PC-3 (cell line): ENCODE data around the gene IGIP. TPM values are rescaled to one million over a fixed set of nuclear protein-coding genes. Genes with fewer than 3 reads are reported as not detected.
A peak's percentile ranks its signal among the peaks of the same experiment; 100 is the strongest.

Experiments
- ATAC-seq: fragments of 200-7000 bp; cut with Tn5 transposase; 2 replicates; pipeline ENCODE4 v1.9.1; 2020; ENCODE audit warnings: mild to moderate bottlenecking, moderate library complexity
- BruUV-seq: library from RNA; stranded (reverse); fragments of 400-500 nt; replicated peaks from 2 replicates; lab custom pipeline; 2021; lab: Mats Ljungman, UMichigan
- CTCF ChIA-PET: fragments of 300-600 bp; sonication (Branson Sonifier 250); formaldehyde crosslinking; loops from one replicate; lab custom pipeline; 2022; ENCODE audit warnings: antibody characterized with exemption; lab: Charles Lee
- POLR2A ChIA-PET: fragments of 300-600 bp; sonication (Branson Sonifier 250); formaldehyde crosslinking; loops from one replicate; lab custom pipeline; 2022; ENCODE audit warnings: antibody characterized with exemption; ENCODE audit not compliant: unreplicated experiment; lab: Charles Lee
- DNase-seq: peaks from one replicate; pipeline ENCODE4 v3.0.0-alpha.2; 2015
- H2AFZ ChIP-seq: fragments of 300-600 bp; sonication (generic); 2 replicates; pipeline ENCODE4 v1.6.0; 2016; ENCODE audit warnings: antibody characterized with exemption, low read length
- H3F3A ChIP-seq: fragments of 300-600 bp; sonication (generic); one replicate; pipeline ENCODE4 v1.6.0; 2017; ENCODE audit warnings: antibody characterized with exemption, low read length, control low read depth, mild to moderate bottlenecking; ENCODE audit not compliant: unreplicated experiment
- H3K27ac ChIP-seq: fragments of 300-600 bp; sonication (generic); 2 replicates; pipeline ENCODE4 v1.5.1; 2016; ENCODE audit warnings: mild to moderate bottlenecking, low read length
- H3K27me3 ChIP-seq: fragments of 300-600 bp; sonication (generic); 2 replicates; pipeline ENCODE4 v1.6.1; 2016; ENCODE audit warnings: low read length, mixed read lengths
- H3K36me3 ChIP-seq: fragments of 300-600 bp; sonication (generic); 2 replicates; pipeline ENCODE4 v1.6.1; 2016; ENCODE audit warnings: low read depth, mixed run types, low read length, mixed read lengths
- H3K4me1 ChIP-seq: fragments of 300-600 bp; sonication (generic); 2 replicates; pipeline ENCODE4 v1.5.1; 2016; ENCODE audit warnings: low read length; ENCODE audit not compliant: insufficient read depth
- H3K4me2 ChIP-seq: fragments of 300-600 bp; sonication (generic); 2 replicates; pipeline ENCODE4 v1.6.0; 2016; ENCODE audit warnings: low read length
- H3K4me3 ChIP-seq: fragments of 300-600 bp; sonication (generic); 2 replicates; pipeline ENCODE4 v1.5.1; 2016; ENCODE audit warnings: mild to moderate bottlenecking, low read length, mixed read lengths
- H3K79me2 ChIP-seq: fragments of 300-600 bp; sonication (generic); 2 replicates; pipeline ENCODE4 v1.6.1; 2017; ENCODE audit warnings: low read length, mixed read lengths
- H3K9ac ChIP-seq: fragments of 300-600 bp; sonication (generic); 2 replicates; pipeline ENCODE4 v1.6.0; 2016; ENCODE audit warnings: mild to moderate bottlenecking, low read length
- H3K9me2 ChIP-seq: fragments of 300-600 bp; sonication (generic); replicated peaks from 2 replicates; pipeline ENCODE4 v1.6.1; 2016; ENCODE audit warnings: mixed run types, low read length, mixed read lengths
- H3K9me3 ChIP-seq: fragments of 300-600 bp; sonication (generic); 2 replicates; pipeline ENCODE4 v1.6.1; 2016; ENCODE audit warnings: low read length, mixed read lengths
- H4K20me1 ChIP-seq: fragments of 300-600 bp; sonication (generic); 2 replicates; pipeline ENCODE4 v1.6.1; 2016; ENCODE audit warnings: low read length, mixed read lengths
- CTCF ChIP-seq: fragments of 300-600 bp; sonication (generic); conservative IDR thresholded peaks from 2 replicates; pipeline ENCODE4 v1.5.1; 2017; ENCODE audit warnings: antibody characterized with exemption, low read depth, mild to moderate bottlenecking, low read length
- EZH2 ChIP-seq: fragments of 300-600 bp; sonication (generic); IDR thresholded peaks from one replicate; pipeline ENCODE4 v1.6.1; 2017; ENCODE audit warnings: antibody characterized with exemption, mild to moderate bottlenecking, low read length; ENCODE audit not compliant: unreplicated experiment
- EZH2phosphoT487 ChIP-seq: fragments of 300-600 bp; sonication (generic); IDR thresholded peaks from 2 replicates; pipeline ENCODE4 v1.6.1; 2018; ENCODE audit warnings: mild to moderate bottlenecking, antibody characterized with exemption, low read length, borderline replicate concordance
- intact Hi-C: fragments of 100-400 bp; cut with micrococcal nuclease; formaldehyde crosslinking; loops from 2 replicates; pipeline ENCODE4 v1.9.0; 2023
- total RNA-seq: library from RNA; depleted of rRNA; stranded (reverse); fragments of >200 nt; gene quantifications from 2 replicates; pipeline ENCODE4 v1.2.3, GENCODE V29; 2014

Gene IGIP
- total RNA-seq, 1 experiment from 2014 or later, result 1.3 TPM

DNA sequence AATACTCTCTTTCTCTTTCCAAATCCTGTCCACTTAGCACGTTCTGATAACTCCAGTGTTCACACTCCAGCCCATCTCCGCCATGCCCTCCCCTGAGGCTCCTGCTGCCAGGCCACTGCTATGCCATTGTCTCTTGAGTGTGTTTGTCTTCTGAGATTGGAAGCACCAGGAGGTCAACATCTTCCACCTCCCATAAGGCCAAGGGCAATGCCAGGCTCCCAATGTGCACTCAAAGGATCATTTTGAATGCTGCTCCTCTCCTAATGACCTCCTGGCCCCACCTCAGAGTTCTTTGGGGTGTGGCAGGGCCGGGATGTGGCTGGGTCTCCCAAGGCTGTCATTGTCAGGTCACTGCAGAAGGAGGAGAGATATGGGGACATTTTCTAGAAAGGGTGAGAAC lies 19.5 kb downstream of the IGIP start:
- DNase-seq, result no peak
- Histone ChIP-seq H3K27ac (no peak overlapping the region), H3K9me3 (no peaks in the 10 kb centered on the region), H4K20me1 (no peaks in the 10 kb centered on the region), H3K4me1 (no peaks in the 10 kb centered on the region), H2AFZ (no peak overlapping the region), H3K9me2 (no peaks in the 10 kb centered on the region), H3K9ac (no peak overlapping the region), H3F3A (no peaks in the 10 kb centered on the region), H3K79me2 (no peaks in the 10 kb centered on the region), H3K4me3 (no peak overlapping the region), H3K27me3 (no peaks in the 10 kb centered on the region), H3K36me3 (no peaks in the 10 kb centered on the region), H3K4me2 (no peak overlapping the region)
- intact Hi-C loops, result loop anchor here (2.0 kb wide), 1 partner anchor 28 kb away; no protein-coding TSS in a partner anchor
- TF ChIP-seq EZH2phosphoT487 (no peak), EZH2 (no peak), CTCF (no peak)
- ChIA-PET CTCF (interaction anchor here (0.6 to 2.0 kb wide), 5 partner anchors 13 to 176 kb away, joined by 3 to 16 read pairs (median 5); no protein-coding TSS in a partner anchor), POLR2A (interaction anchor here (0.6 kb wide), 1 partner anchor 36 kb away, joined by 4 read pairs; no protein-coding TSS in a partner anchor)
- no peak for ATAC-seq
- no TSS peak for BruUV-seq

DNA sequence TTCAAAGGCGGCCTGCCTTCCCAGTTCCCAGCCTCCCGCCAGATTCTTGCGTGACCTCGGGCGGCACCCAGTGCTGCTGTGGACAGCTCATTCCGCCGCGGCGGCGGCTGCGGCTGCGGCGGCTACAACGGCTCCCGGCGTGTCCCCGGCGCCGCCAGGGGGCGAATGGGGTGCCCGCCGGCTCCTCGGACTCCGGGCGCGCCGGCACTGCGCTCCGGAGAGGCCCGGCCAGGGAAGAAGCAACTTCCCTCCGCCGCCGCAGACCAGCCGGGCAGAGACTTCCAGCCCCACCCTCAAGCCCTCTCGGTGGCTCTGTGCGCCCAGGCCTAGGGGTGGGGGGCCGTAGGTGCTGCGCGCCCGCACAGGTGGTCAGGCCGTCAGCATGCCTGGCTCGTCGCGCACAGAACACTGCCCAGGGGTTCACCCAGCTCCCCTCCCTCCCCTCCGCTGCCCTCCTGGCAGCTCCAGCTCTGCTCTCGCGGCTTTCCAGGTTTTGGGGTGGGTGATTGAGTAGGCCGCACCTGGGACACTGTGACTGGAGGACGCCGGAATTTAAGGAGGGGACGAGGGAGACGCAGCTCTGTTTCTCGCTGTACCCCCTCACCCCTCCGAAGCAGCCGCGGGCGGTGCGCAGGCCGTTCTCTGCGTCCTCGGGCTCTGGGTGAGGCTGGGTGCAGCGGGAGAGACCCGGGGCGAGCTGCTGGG lies 20.2 kb downstream of the IGIP start:
- no peak overlapping the region for H3K4me3 ChIP-seq
- POLR2A ChIA-PET, result interaction anchor here (0.6 kb wide), 1 partner anchor 36 kb away, joined by 4 read pairs; no protein-coding TSS in a partner anchor
- no peaks in the 10 kb centered on the region for H3K9me3 ChIP-seq
- no peaks in the 10 kb centered on the region for H3K27me3 ChIP-seq
- H4K20me1 ChIP-seq, result no peaks in the 10 kb centered on the region
- H3K27ac ChIP-seq, result no peak overlapping the region
- DNase-seq, result peak; percentile 35
- no peak overlapping the region for H2AFZ ChIP-seq
- intact Hi-C loops, result loop anchor here (2.0 kb wide), 1 partner anchor 29 kb away; no protein-coding TSS in a partner anchor
- ATAC-seq, result peak; percentile 52
- no peak for TF ChIP-seq EZH2phosphoT487
- no peak for TF ChIP-seq EZH2
- peak; percentile 42; the same call in 1 of the 2 replicates for TF ChIP-seq CTCF
- no peaks in the 10 kb centered on the region for H3K36me3 ChIP-seq
- no peaks in the 10 kb centered on the region for H3K4me1 ChIP-seq
- BruUV-seq, result no TSS peak
- H3K4me2 ChIP-seq, result no peak overlapping the region
- H3F3A ChIP-seq, result no peaks in the 10 kb centered on the region
- CTCF ChIA-PET, result interaction anchor here (0.6 to 1.2 kb wide), 4 partner anchors 14 to 177 kb away, joined by 3 to 5 read pairs (median 4); no protein-coding TSS in a partner anchor
- no peaks in the 10 kb centered on the region for H3K9me2 ChIP-seq
- no peaks in the 10 kb centered on the region for H3K79me2 ChIP-seq
- no peak overlapping the region for H3K9ac ChIP-seq

- H3K4me1 ChIP-seq, result no peaks in the 10 kb centered on the region
- no peak overlapping the region for H2AFZ ChIP-seq
- H3K9me2 ChIP-seq, result no peaks in the 10 kb centered on the region
- ChIA-PET CTCF (interaction anchor here (1.2 kb wide), 1 partner anchor 25 kb away, joined by 5 read pairs; no protein-coding TSS in a partner anchor), POLR2A (no interaction called here)
- no peak for ATAC-seq
- no peaks in the 10 kb centered on the region for H3F3A ChIP-seq
- H3K9me3 ChIP-seq, result no peaks in the 10 kb centered on the region
- TF ChIP-seq EZH2phosphoT487 (no peak), EZH2 (no peak), CTCF (no peak)
- DNase-seq, result no peak
- intact Hi-C loops, result no loop called here
- H3K79me2 ChIP-seq, result no peaks in the 10 kb centered on the region
- no peaks in the 10 kb centered on the region for H3K27me3 ChIP-seq
- H3K27ac ChIP-seq, result no peak overlapping the region
- H3K9ac ChIP-seq, result no peak overlapping the region
- H3K36me3 ChIP-seq, result no peaks in the 10 kb centered on the region
- H4K20me1 ChIP-seq, result no peaks in the 10 kb centered on the region
- no peak overlapping the region for H3K4me3 ChIP-seq
- no peak overlapping the region for H3K4me2 ChIP-seq
- BruUV-seq, result no TSS peak
Observed at GRCh38 chr5:140146523-140146842, 20.7 kb downstream of the IGIP start.
